GM08714 (cell line): ENCODE results near the gene SMG7.
A peak's percentile ranks its signal among the peaks of the same experiment; 100 is the strongest.

ENCODE experiments used
- H3K4me3 ChIP-seq: fragments of 200-500 bp; sonication (Bioruptor generic); 2 replicates; pipeline ENCODE4 v1.5.1; 2014; ENCODE audit warnings: mild to moderate bottlenecking, low read length, inconsistent platforms
- ZNF274 ChIP-seq: IDR thresholded peaks from 2 replicates; pipeline ENCODE4 v1.6.1; 2012; ENCODE audit warnings: mild to moderate bottlenecking, low read depth, low read length

Gene SMG7

DNA sequence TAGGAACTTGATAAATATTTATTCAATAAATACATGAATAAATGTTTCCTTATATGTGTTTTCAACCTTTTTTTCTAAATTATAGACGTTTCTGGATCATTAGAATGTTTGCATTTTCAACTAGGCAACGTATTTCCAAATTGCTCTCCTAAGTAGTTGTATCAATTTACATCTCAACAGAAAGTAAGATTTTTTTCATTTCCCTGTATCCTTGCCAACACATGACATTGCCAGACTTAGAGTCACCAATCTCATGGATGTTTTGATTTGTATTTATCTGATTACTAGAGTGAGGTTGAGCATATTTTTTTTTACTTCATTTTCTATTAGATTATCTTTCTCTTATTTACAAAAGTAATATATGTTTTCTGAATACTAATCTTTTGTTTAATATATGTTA, 22.2 kb upstream of the SMG7 start:
- no peak for TF ChIP-seq ZNF274

GRCh38 chr1:183454377-183454776, 17.9 kb upstream of the SMG7 start:
- TF ChIP-seq ZNF274: no peak
- H3K4me3 ChIP-seq: no peak overlapping the region

More for the DNA sequence above, 22.2 kb upstream of the SMG7 start:
- H3K4me3 ChIP-seq: no peak overlapping the region

GRCh38 chr1:183456826-183457225, 15.5 kb upstream of the SMG7 start:
- no peak for TF ChIP-seq ZNF274
- H3K4me3 ChIP-seq: no peak overlapping the region

- no peak for TF ChIP-seq ZNF274
- H3K4me3 ChIP-seq: no peak overlapping the region
These were observed 14.8 kb upstream of the SMG7 start for GRCh38 chr1:183457449-183457848.

- no peak for TF ChIP-seq ZNF274
- no peak overlapping the region for H3K4me3 ChIP-seq
These were observed 11.7 kb upstream of the SMG7 start for GRCh38 chr1:183460596-183460995.

- no peak overlapping the region for H3K4me3 ChIP-seq
- no peak for TF ChIP-seq ZNF274
These were observed 10.9 kb upstream of the SMG7 start for GRCh38 chr1:183461350-183461749.

DNA sequence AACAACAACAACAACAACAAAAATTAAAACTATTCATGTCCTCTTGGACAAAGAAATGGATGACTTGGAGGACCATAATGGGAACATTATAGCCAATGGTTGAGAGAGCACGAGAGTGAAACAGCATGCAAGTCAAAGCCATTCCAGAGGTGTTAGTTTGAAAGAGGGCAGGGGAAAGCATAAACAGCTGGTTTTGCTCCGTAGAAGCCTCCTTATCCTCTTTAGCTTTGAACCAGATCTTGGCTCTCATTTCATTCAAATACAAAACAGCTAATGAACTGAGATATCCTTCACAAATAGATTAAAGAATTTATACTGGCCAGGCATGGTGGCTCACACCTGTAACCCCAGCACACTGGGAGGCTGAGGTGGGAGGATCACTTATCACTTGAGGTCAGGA, 8.7 kb upstream of the SMG7 start:
- TF ChIP-seq ZNF274: no peak
- no peak overlapping the region for H3K4me3 ChIP-seq

- no peak overlapping the region for H3K4me3 ChIP-seq
- TF ChIP-seq ZNF274: no peak
These were observed 5.5 kb upstream of the SMG7 start for GRCh38 chr1:183466781-183467180.

GRCh38 chr1:183467687-183468086, 4.6 kb upstream of the SMG7 start:
- H3K4me3 ChIP-seq: no peak overlapping the region
- no peak for TF ChIP-seq ZNF274

GRCh38 chr1:183470147-183470960, 1.9 kb upstream of the SMG7 start:
- TF ChIP-seq ZNF274: no peak
- H3K4me3 ChIP-seq: peak overlapping the region; percentile 86

DNA sequence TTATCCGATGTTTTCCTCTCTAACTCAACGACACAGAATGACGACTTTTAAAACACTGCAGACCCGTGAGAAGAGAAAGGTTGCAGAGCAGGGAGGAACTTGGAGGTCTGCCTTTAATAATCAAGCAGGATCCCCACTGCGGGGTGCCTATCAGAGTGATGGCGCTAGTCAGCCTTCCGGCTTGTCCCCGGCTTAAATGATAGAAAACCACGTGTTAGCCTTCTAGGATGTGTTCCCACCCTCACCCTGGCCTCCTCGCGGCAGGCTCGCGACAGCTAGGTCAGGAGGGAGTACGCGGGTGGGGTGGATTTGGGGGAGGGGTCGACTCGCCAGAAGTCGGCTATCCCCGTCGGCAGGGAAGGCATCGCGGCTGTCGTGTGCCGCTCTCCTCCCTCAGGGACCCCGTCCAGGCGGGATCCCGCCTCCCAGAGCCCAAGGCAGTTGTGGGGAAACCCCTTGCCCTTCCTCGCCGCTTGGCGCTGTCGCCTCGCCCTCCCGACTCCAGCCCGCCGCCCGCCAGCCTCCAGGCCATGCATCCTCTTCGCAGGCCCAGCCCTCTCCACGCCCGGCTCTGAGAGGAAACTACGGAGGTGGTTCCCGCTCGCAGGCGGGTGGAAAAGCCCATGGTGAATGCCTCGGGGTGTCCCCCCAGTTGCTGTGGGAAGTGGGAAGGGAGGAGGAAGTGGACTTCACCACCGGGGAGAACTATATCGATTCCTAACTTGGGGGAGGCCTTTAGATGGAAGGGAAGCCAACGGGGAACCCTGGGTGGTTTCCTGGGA, 1.1 kb upstream of the SMG7 start:
- peak overlapping the region; percentile 86 for H3K4me3 ChIP-seq
- no peak for TF ChIP-seq ZNF274

GRCh38 chr1:183471743-183472487, 384 bp upstream of the SMG7 start:
- no peak for TF ChIP-seq ZNF274

DNA sequence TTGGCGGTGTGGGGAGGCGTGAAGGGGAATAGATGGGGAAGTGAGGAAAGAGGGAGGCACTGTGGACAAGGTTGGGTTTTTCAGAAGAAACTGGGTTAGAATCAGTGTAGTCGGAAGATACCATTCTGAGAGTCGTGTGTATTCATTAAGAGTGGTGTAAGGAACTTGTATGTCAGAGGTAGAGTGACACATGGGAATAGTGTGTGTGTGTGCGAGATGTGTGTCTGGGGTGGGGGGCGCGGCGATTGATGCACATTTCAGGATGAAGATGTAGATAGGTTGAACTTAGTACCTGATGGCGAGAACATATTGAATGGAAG, 878 bp downstream of the SMG7 start:
- peak overlapping the region; percentile 83 for H3K4me3 ChIP-seq
- TF ChIP-seq ZNF274: no peak

More at GRCh38 chr1:183471743-183472487, 384 bp upstream of the SMG7 start:
- H3K4me3 ChIP-seq: peak overlapping the region; percentile 86

- TF ChIP-seq ZNF274: no peak
- peak overlapping the region; percentile 6; the same call in 1 of the 2 replicates for H3K4me3 ChIP-seq
These were observed 3.8 kb downstream of the SMG7 start for GRCh38 chr1:183476081-183476480.

- H3K4me3 ChIP-seq: peak overlapping the region; percentile 39
- TF ChIP-seq ZNF274: no peak
These were observed 5.9 kb downstream of the SMG7 start for GRCh38 chr1:183477986-183478781.
